ENCODE data around the gene TRMT1. TPM values are rescaled to one million over a fixed set of nuclear protein-coding genes. Genes with fewer than 3 reads are reported as not detected.
"Not testable (repeated sequence)": the region's sequence is repeated elsewhere in the genome, so short reads cannot be mapped to it uniquely, and the experiment has no call there.

The TRMT1 gene
- 36.5 and 40.2 TPM in 2 replicates for total RNA-seq (2022)
- percentile 55 among the genes with signal in this experiment for Bru-seq, nascent RNA
- percentile 73 among the genes with signal in this experiment for BruChase-seq, experiment 1, labeled RNA remaining after a 6-hour chase
- percentile 69 among the genes with signal in this experiment for BruChase-seq, experiment 2, labeled RNA remaining after a 2-hour chase
- long read RNA-seq, transcript TRMT1-202 (17 exons, 2,142 nt) = major isoform, 13 of 56 reads
- long read RNA-seq, partial matches to known transcripts = 10 of 56 reads
- long read RNA-seq, other reads (novel, unspliced or antisense) = 29 of 56 reads

GRCh38 chr19:13116282-13117175 lies at the start of gene TRMT1:
Gene TRMT1 (minus strand): TSS chr19:13116740. CDS start chr19:13116399, 341 bp downstream.
- no peaks in the 10 kb centered on the region for H3K27me3 Mint-ChIP-seq (ENCODE audit: unreplicated experiment)
- H3K36me3 Mint-ChIP-seq (ENCODE audit: insufficient read depth, unreplicated experiment) = peaks cover 47% of the 10 kb centered on the region
- BruUV-seq (replicated peaks) = TSS peak; percentile 70
- H3K27ac Mint-ChIP-seq (ENCODE audit: unreplicated experiment) = peak within 1 kb of the TSS; percentile 89
- DNase-seq = peak; percentile 88
- intact Hi-C loops (cut with micrococcal nuclease; ENCODE audit: unreplicated experiment) = no loop called here
- H3K4me1 Mint-ChIP-seq (ENCODE audit: low read depth, unreplicated experiment) = peaks cover 9% of the 10 kb centered on the region
- no peaks in the 10 kb centered on the region for H3K9me3 Mint-ChIP-seq (ENCODE audit: low read depth, unreplicated experiment)
- H3K4me3 Mint-ChIP-seq (ENCODE audit: low read depth, unreplicated experiment) = peak within 1 kb of the TSS; percentile 85
- CTCF ChIA-PET = interaction anchor here (0.6 kb wide), 1 partner anchor 117 kb away, joined by 4 read pairs; no protein-coding TSS in a partner anchor
- no peak for TF ChIP-seq CTCF (IDR thresholded peaks at IDR 0.05; ENCODE audit: unreplicated experiment)

GRCh38 chr19:13166151-13166550 lies 49.6 kb upstream of the TRMT1 start:
- H3K9me3 Mint-ChIP-seq (ENCODE audit: low read depth, unreplicated experiment); H3K27me3 Mint-ChIP-seq (ENCODE audit: unreplicated experiment); H3K4me3 Mint-ChIP-seq (ENCODE audit: low read depth, unreplicated experiment); BruUV-seq (replicated peaks); intact Hi-C loops (cut with micrococcal nuclease; ENCODE audit: unreplicated experiment); DNase-seq: not testable (repeated sequence)
- H3K36me3 Mint-ChIP-seq (ENCODE audit: insufficient read depth, unreplicated experiment) = peaks cover 55% of the 10 kb centered on the region
- CTCF ChIA-PET = interaction anchor here (0.7 kb wide), 1 partner anchor 1581 kb away, joined by 3 read pairs; no protein-coding TSS in a partner anchor
- peaks cover 40% of the 10 kb centered on the region for H3K4me1 Mint-ChIP-seq (ENCODE audit: low read depth, unreplicated experiment)
- H3K27ac Mint-ChIP-seq (ENCODE audit: unreplicated experiment) = peak overlapping the region; percentile 98

- Mint-ChIP-seq H3K9me3 (ENCODE audit: low read depth, unreplicated experiment) (no peaks in the 10 kb centered on the region), H3K4me3 (ENCODE audit: low read depth, unreplicated experiment) (peak overlapping the region; percentile 61), H3K27ac (ENCODE audit: unreplicated experiment) (peak overlapping the region; percentile 98), H3K27me3 (ENCODE audit: unreplicated experiment) (no peaks in the 10 kb centered on the region), H3K4me1 (ENCODE audit: low read depth, unreplicated experiment) (peaks cover 34% of the 10 kb centered on the region), H3K36me3 (ENCODE audit: insufficient read depth, unreplicated experiment) (peaks cover 54% of the 10 kb centered on the region)
- CTCF ChIA-PET = interaction anchor here (0.6 to 0.7 kb wide), 3 partner anchors 16 to 1580 kb away, joined by 3 read pairs; no protein-coding TSS in a partner anchor
- intact Hi-C loops (cut with micrococcal nuclease; ENCODE audit: unreplicated experiment) = no loop called here
- DNase-seq = no peak
- TF ChIP-seq CTCF (IDR thresholded peaks at IDR 0.05; ENCODE audit: unreplicated experiment) = no peak
- TSS peak; percentile 9 for BruUV-seq (replicated peaks)
Measured at GRCh38 chr19:13165162-13165997, 48.8 kb upstream of the TRMT1 start.

GRCh38 chr19:13164343-13165161 lies 48.0 kb upstream of the TRMT1 start:
- H3K4me1 Mint-ChIP-seq (ENCODE audit: low read depth, unreplicated experiment) = peaks cover 25% of the 10 kb centered on the region
- no peaks in the 10 kb centered on the region for H3K9me3 Mint-ChIP-seq (ENCODE audit: low read depth, unreplicated experiment)
- intact Hi-C loops (cut with micrococcal nuclease; ENCODE audit: unreplicated experiment) = loop anchor here (5.0 kb wide), 1 partner anchor 98 kb away; no protein-coding TSS in a partner anchor
- BruUV-seq (replicated peaks) = no TSS peak
- DNase-seq = peak; percentile 83
- CTCF ChIA-PET = interaction anchor here (0.6 to 2.4 kb wide), 4 partner anchors 14 to 107 kb away, joined by 3 to 8 read pairs (median 4); partner anchors contain the start of genes IER2 and STX10
- peaks cover 46% of the 10 kb centered on the region for H3K36me3 Mint-ChIP-seq (ENCODE audit: insufficient read depth, unreplicated experiment)
- H3K27ac Mint-ChIP-seq (ENCODE audit: unreplicated experiment) = peak overlapping the region; percentile 98
- no peak for TF ChIP-seq CTCF (IDR thresholded peaks at IDR 0.05; ENCODE audit: unreplicated experiment)
- H3K27me3 Mint-ChIP-seq (ENCODE audit: unreplicated experiment) = no peaks in the 10 kb centered on the region
- H3K4me3 Mint-ChIP-seq (ENCODE audit: low read depth, unreplicated experiment) = peak overlapping the region; percentile 61
